Erythroblast (primary cell): ENCODE data around the gene ASIP.
"Not testable (repeated sequence)": the region's sequence is repeated elsewhere in the genome, so short reads cannot be mapped to it uniquely, and the experiment has no call there.

Experiments used
- GATA1 ChIP-seq: IDR thresholded peaks from 2 replicates; pipeline ENCODE4 v1.6.1; 2011; ENCODE audit warnings: low read depth, mild to moderate bottlenecking, control low read depth, low read length, moderate library complexity
- POLR2A ChIP-seq: IDR thresholded peaks from 2 replicates; pipeline ENCODE4 v1.6.1; 2011; ENCODE audit warnings: mild to moderate bottlenecking, low read length

DNA sequence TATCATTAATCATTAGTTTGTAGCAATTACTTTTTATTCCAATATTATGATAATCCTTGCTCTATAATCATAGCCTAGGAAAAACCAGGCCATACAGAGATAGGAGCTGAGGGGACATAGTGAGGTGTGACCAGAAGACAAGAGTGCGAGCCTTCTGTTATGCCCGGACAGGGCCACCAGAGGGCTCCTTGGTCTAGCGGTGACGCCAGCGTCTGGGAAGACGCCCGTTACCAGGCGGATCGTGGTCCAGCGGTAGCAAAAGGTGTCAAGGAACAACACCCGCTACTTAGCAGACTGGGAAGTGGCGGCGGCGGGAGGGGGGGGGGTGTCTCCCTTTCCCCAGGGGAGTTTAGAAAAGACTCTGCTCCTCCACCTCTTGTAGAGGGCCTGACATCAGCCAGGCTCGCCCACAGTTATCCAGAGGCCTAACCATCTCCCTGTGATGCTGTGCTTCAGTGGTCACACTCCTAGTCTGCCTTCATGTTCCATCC lies 57.1 kb downstream of the ASIP start:
- TF ChIP-seq POLR2A, GATA1: not testable (repeated sequence)
